Glomerular visceral epithelial cell (primary cell): ENCODE measurements around the gene S100A10.

ENCODE experiments used
- DNase-seq: peaks from one replicate; pipeline ENCODE4 v3.0.0-alpha.2; 2016; ENCODE audit errors: extremely low spot score

Gene S100A10

GRCh38 chr1:151988405-151988923 is 5.2 kb downstream of the S100A10 start:
- DNase-seq: peak; percentile 92

GRCh38 chr1:151986501-151987190 is 7.0 kb downstream of the S100A10 start:
- DNase-seq: peak; percentile 53

- no peak for DNase-seq
These were observed 7.9 kb downstream of the S100A10 start for GRCh38 chr1:151985768-151986167.

GRCh38 chr1:151985270-151985669 is 8.4 kb downstream of the S100A10 start:
- DNase-seq: no peak

- DNase-seq: no peak
These were observed 9.2 kb downstream of the S100A10 start for GRCh38 chr1:151984313-151984956.

GRCh38 chr1:151982300-151983005 is 11.2 kb downstream of the S100A10 start:
- DNase-seq: no peak

GRCh38 chr1:151981178-151981525 is 12.5 kb downstream of the S100A10 start:
- DNase-seq: peak; percentile 94

GRCh38 chr1:151980287-151981177 is 13.1 kb downstream of the S100A10 start:
- DNase-seq: peak; percentile 61

GRCh38 chr1:151978922-151979321 is 14.7 kb downstream of the S100A10 start:
- no peak for DNase-seq

GRCh38 chr1:151977662-151978230 is 15.9 kb downstream of the S100A10 start:
- DNase-seq: no peak

- peak; percentile 57 for DNase-seq
These were observed 16.8 kb downstream of the S100A10 start for GRCh38 chr1:151976858-151977257.

- no peak for DNase-seq
These were observed 17.7 kb downstream of the S100A10 start for GRCh38 chr1:151976015-151976343.

- DNase-seq: no peak
These were observed 18.2 kb downstream of the S100A10 start for GRCh38 chr1:151975311-151976014.

- peak; percentile 82 for DNase-seq
These were observed 21.0 kb downstream of the S100A10 start for GRCh38 chr1:151972542-151973248.

GRCh38 chr1:151970626-151971025 is 23.0 kb downstream of the S100A10 start:
- no peak for DNase-seq

- no peak for DNase-seq
These were observed 23.5 kb downstream of the S100A10 start for GRCh38 chr1:151970128-151970527.

GRCh38 chr1:151968791-151969399 is 24.8 kb downstream of the S100A10 start:
- DNase-seq: no peak

GRCh38 chr1:151968058-151968457 is 25.6 kb downstream of the S100A10 start:
- peak; percentile 65 for DNase-seq

GRCh38 chr1:151967091-151967490 is 26.6 kb downstream of the S100A10 start:
- no peak for DNase-seq

- DNase-seq: no peak
These were observed 27.6 kb downstream of the S100A10 start for GRCh38 chr1:151966061-151966460.
